Liver (tissue), 9 donors: ENCODE results near the gene RNF10. TPM values are rescaled to one million over a fixed set of nuclear protein-coding genes. Genes with fewer than 3 reads are reported as not detected.

Experiments used
- DNase-seq: peaks from one replicate; pipeline ENCODE4 v3.0.0-alpha.2; 2017; ENCODE audit warnings: low spot score
- H3K27ac ChIP-seq, 2 donors: one replicate each; pipeline ENCODE4 v1.7.0; 2013; ENCODE audit warnings: inconsistent platforms in 2 of 2, low read length in 2 of 2, control low read depth in 1 of 2, low read depth in 1 of 2, mild to moderate bottlenecking in 1 of 2
- H3K27me3 ChIP-seq, 4 donors: one replicate each; pipeline versions ENCODE4 v1.6.1 to v1.7.0; 2013; ENCODE audit warnings: low read length in 3 of 4, inconsistent platforms in 1 of 4, mild to moderate bottlenecking in 1 of 4, moderate library complexity in 1 of 4; ENCODE audit not compliant: control insufficient read depth in 4 of 4, insufficient read depth in 4 of 4
- H3K36me3 ChIP-seq, 4 donors: one replicate each; pipeline versions ENCODE4 v1.6.1 to v1.7.0; 2013; ENCODE audit warnings: low read length in 3 of 4, mild to moderate bottlenecking in 3 of 4, low read depth in 1 of 4, moderate library complexity in 1 of 4; ENCODE audit not compliant: control insufficient read depth in 4 of 4, insufficient read depth in 3 of 4
- H3K4me1 ChIP-seq, 4 donors: one replicate each; pipeline versions ENCODE4 v1.6.1 to v1.7.0; 2013; ENCODE audit warnings: low read length in 3 of 4, mild to moderate bottlenecking in 3 of 4, moderate library complexity in 1 of 4; ENCODE audit not compliant: control insufficient read depth in 4 of 4, insufficient read depth in 4 of 4
- H3K4me3 ChIP-seq, 3 donors: one replicate each; pipeline versions ENCODE4 v1.6.1 to v1.7.0; 2013; ENCODE audit warnings: low read length in 3 of 3, control low read depth in 1 of 3, low read depth in 1 of 3, mild to moderate bottlenecking in 1 of 3
- H3K9ac ChIP-seq, 2 donors: one replicate each; pipeline ENCODE4 v1.7.0; 2013; ENCODE audit warnings: low read length in 2 of 2, mild to moderate bottlenecking in 2 of 2, moderate library complexity in 2 of 2, control low read depth in 1 of 2, low read depth in 1 of 2
- H3K9me3 ChIP-seq, 4 donors: one replicate each; pipeline versions ENCODE4 v1.6.1 to v1.7.0; 2013; ENCODE audit warnings: low read length in 3 of 4; ENCODE audit not compliant: control insufficient read depth in 4 of 4
- ATF3 ChIP-seq: IDR thresholded peaks from 2 replicates; pipeline ENCODE4 v1.6.1; 2016; ENCODE audit warnings: antibody characterized with exemption
- CTCF ChIP-seq: fragments of 150-350 bp; IDR thresholded peaks from 2 replicates; pipeline ENCODE4 v1.5.1; 2017; ENCODE audit warnings: improper control_type of control experiment, low read depth, low read length; ENCODE audit not compliant: missing input control
- EGR1 ChIP-seq, 2 donors: IDR thresholded peaks; 2 replicates each; pipeline ENCODE4 v1.6.1; 2016 to 2018; ENCODE audit warnings: antibody characterized with exemption in 2 of 2, low read depth in 2 of 2
- FOXA1 ChIP-seq: IDR thresholded peaks from 2 replicates; pipeline ENCODE4 v1.6.1; 2016; ENCODE audit warnings: antibody characterized with exemption
- FOXA2 ChIP-seq: IDR thresholded peaks from 2 replicates; pipeline ENCODE4 v1.6.1; 2016; ENCODE audit warnings: antibody characterized with exemption
- GABPA ChIP-seq, 2 donors: IDR thresholded peaks in 1 of 2; conservative IDR thresholded peaks in 1 of 2; 2 replicates each; pipeline ENCODE4 v1.6.1; 2016; ENCODE audit warnings: antibody characterized with exemption in 2 of 2, mild to moderate bottlenecking in 1 of 2, moderate library complexity in 1 of 2
- HNF4A ChIP-seq, 2 donors: conservative IDR thresholded peaks; 2 replicates each; pipeline ENCODE4 v1.6.1; 2016; ENCODE audit warnings: antibody characterized with exemption in 2 of 2, mild to moderate bottlenecking in 2 of 2
- HNF4G ChIP-seq: IDR thresholded peaks from 2 replicates; pipeline ENCODE4 v1.6.1; 2016; ENCODE audit warnings: antibody characterized with exemption
- JUND ChIP-seq, 2 donors: IDR thresholded peaks; 2 replicates each; pipeline ENCODE4 v1.6.1; 2016; ENCODE audit warnings: antibody characterized with exemption in 2 of 2
- MAX ChIP-seq: IDR thresholded peaks from 2 replicates; pipeline ENCODE4 v1.6.1; 2016; ENCODE audit warnings: antibody characterized with exemption
- NR2F2 ChIP-seq: IDR thresholded peaks from 2 replicates; pipeline ENCODE4 v1.6.1; 2016; ENCODE audit warnings: antibody characterized with exemption
- RAD21 ChIP-seq, 2 donors: IDR thresholded peaks; 2 replicates each; pipeline ENCODE4 v1.6.1; 2016; ENCODE audit warnings: antibody characterized with exemption in 2 of 2, mild to moderate bottlenecking in 2 of 2
- REST ChIP-seq: IDR thresholded peaks from 2 replicates; pipeline ENCODE4 v1.6.1; 2016; ENCODE audit warnings: antibody characterized with exemption, mild to moderate bottlenecking
- RXRA ChIP-seq, 2 donors: IDR thresholded peaks; 2 replicates each; pipeline ENCODE4 v1.6.1; 2017 to 2018; ENCODE audit warnings: antibody characterized with exemption in 2 of 2, mild to moderate bottlenecking in 1 of 2
- SP1 ChIP-seq: IDR thresholded peaks from 2 replicates; pipeline ENCODE4 v1.6.1; 2018; ENCODE audit warnings: antibody characterized with exemption, mild to moderate bottlenecking
- TAF1 ChIP-seq: conservative IDR thresholded peaks from 2 replicates; pipeline ENCODE4 v1.6.1; 2016; ENCODE audit warnings: antibody characterized with exemption, mild to moderate bottlenecking
- YY1 ChIP-seq: IDR thresholded peaks from 2 replicates; pipeline ENCODE4 v1.6.1; 2016; ENCODE audit warnings: antibody characterized with exemption, mild to moderate bottlenecking
- ZBTB33 ChIP-seq: IDR thresholded peaks from 2 replicates; pipeline ENCODE4 v1.6.1; 2016; ENCODE audit warnings: antibody characterized with exemption
- WGBS: extraction: QIAGEN DNeasy Blood & Tissue Kit; methylation state at CpG from one replicate; pipeline ENCODE4 v1.1.7; 2013; 5-methylcytosine and 5-hydroxymethylcytosine counted together
- polyA plus RNA-seq, 2 donors: library from polyadenylated mRNA; stranded (reverse) in 1 of 2; unstranded in 1 of 2; fragments of 200-250 nt in 1 of 2; fragments of >200 nt in 1 of 2; fragmentation: Nextera tagmentation in 1 of 2; extraction: Ambion mirVana in 1 of 2; gene quantifications; one replicate each; pipeline versions ENCODE4 v1.2.1 to v1.2.3, GENCODE V29; 2013 to 2015
- total RNA-seq, 2 donors: library from RNA; depleted of rRNA; stranded (reverse); fragments of >200 nt; gene quantifications; one replicate each; pipeline ENCODE4 v1.2.3, GENCODE V29; 2014
- donor health status: healthy.
- donor health status: healthy.
- donor health status: healthy.
- donor health status: healthy.
- donor health status: healthy.

Gene RNF10
- total and polyA plus RNA-seq, 4 donors: 48.0 to 157 (median 75.6) TPM

GRCh38 chr12:120544691-120545090 is 10.5 kb downstream of the RNF10 start:
- Histone ChIP-seq H3K36me3 (peaks cover 8 to 29% (median 20%) of the 10 kb centered on the region in 4 donors), H3K4me3 (no peak overlapping the region), H3K4me1 (peaks cover 19 to 31% (median 21%) of the 10 kb centered on the region in 4 donors), H3K9me3 (no peaks in the 10 kb centered on the region), H3K27me3 (no peaks in the 10 kb centered on the region), H3K9ac (no peak overlapping the region), H3K27ac (no peak overlapping the region)
- WGBS: 93% methylated on average over 3 of the region's 3 CpGs
- DNase-seq: no peak
- TF ChIP-seq CTCF: no peak
- no peak for TF ChIP-seq FOXA2
- TF ChIP-seq EGR1 (IDR thresholded peaks at IDR 0.05; ENCODE audit: low read depth in 2 of 2): no peak
- TF ChIP-seq REST: no peak
- no peak for TF ChIP-seq NR2F2
- no peak for TF ChIP-seq HNF4G
- no peak for TF ChIP-seq YY1
- no peak for TF ChIP-seq MAX
- TF ChIP-seq GABPA (IDR thresholded peaks at IDR 0.05 in 1 of 2, conservative IDR thresholded peaks at IDR 0.05 in 1 of 2): no peak
- TF ChIP-seq ZBTB33: no peak
- TF ChIP-seq FOXA1: no peak
- no peak for TF ChIP-seq HNF4A (conservative IDR thresholded peaks at IDR 0.05)

GRCh38 chr12:120546050-120546386 is 11.9 kb downstream of the RNF10 start:
- no peak overlapping the region for H3K9ac ChIP-seq
- DNase-seq: no peak
- H3K27me3 ChIP-seq: no peaks in the 10 kb centered on the region
- 72% methylated on average over 3 of the region's 3 CpGs for WGBS
- peaks cover 17 to 33% (median 21%) of the 10 kb centered on the region in 4 donors for H3K4me1 ChIP-seq
- no peak overlapping the region for H3K27ac ChIP-seq
- H3K4me3 ChIP-seq: no peak overlapping the region
- no peaks in the 10 kb centered on the region for H3K9me3 ChIP-seq
- peaks cover 8 to 29% (median 20%) of the 10 kb centered on the region in 4 donors for H3K36me3 ChIP-seq
- TF ChIP-seq TAF1 (no peak), RXRA (IDR thresholded peaks at IDR 0.05) (no peak), HNF4A (conservative IDR thresholded peaks at IDR 0.05) (no peak), FOXA2 (no peak), EGR1 (IDR thresholded peaks at IDR 0.05; ENCODE audit: low read depth in 2 of 2) (no peak), FOXA1 (no peak), MAX (no peak), JUND (IDR thresholded peaks at IDR 0.05) (no peak), CTCF (no peak), NR2F2 (no peak), ZBTB33 (no peak), RAD21 (IDR thresholded peaks at IDR 0.05) (no peak), YY1 (no peak), SP1 (no peak), ATF3 (no peak)
